Measurements from ENCODE around the gene R3HCC1L.

R3HCC1L gene

DNA sequence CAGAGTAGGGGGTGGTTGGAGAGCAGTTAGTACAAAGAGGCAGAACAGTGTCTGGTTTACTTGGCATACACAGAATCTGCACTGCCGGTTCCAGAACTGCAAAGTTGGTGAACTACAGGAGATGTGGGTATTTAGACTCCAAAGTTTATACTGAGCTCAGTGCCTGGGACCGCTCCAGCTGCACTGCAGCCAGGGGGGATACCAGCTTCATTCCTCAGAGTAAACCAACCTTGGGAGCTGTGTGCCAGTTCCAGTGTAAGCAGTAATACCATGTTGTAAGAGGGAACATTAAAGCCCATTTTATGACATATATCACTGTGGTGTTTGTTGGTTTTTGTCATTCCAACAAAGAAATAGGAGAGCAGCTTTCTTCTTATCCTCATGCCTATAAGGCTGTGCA is 110.1 kb downstream of the R3HCC1L start:
- no peak overlapping the region for H3K27ac Mint-ChIP-seq
- H3K4me1 Mint-ChIP-seq (ENCODE audit: low read depth) = no peaks in the 10 kb centered on the region
- peaks cover 34% of the 10 kb centered on the region for H3K36me3 Mint-ChIP-seq (ENCODE audit: low read depth)

DNA sequence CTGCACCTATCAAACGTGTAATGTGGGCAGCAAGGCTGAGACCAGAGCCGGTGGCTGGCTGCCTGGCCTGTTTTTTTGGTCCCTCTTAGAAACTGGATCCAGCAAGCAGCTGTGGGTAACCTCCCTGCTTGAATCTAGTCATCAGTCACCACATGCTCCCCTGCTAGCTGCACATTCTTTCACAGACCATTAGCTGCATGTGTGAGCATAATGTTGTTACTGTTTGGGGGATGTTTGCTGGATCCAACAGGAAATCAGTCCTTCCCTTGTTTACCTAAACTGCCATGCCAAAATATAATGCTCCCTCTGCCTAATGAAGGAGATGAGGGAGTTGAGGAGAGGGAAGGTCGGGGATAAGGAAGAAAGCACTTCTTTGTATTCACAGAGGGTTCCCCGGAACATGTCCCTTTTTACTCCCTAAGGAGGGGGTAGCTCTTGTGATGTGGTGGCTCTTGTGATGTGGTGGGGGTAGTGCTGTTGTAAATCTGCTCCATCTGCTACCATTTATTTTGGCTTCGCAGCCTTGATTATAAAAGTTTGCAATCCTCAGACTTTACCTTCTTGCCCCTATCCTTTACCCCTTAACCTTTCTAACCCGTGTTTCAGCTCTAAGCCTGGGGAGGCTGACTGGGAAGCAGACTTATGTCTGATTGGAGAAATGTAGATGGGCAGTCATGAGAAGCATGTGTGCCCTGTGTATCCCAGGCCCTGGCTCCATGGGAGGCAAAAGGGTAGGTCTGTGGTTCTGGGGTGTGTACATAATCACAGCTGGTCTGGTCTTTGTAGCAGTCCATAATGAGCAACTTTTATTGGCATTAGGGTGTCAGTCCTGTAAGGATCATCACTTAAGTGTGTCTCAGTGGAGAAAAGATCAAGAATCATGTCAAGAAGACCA is 112.7 kb downstream of the R3HCC1L start:
- no peak overlapping the region for H3K4me3 Mint-ChIP-seq
- H3K27ac Mint-ChIP-seq = no peak overlapping the region
- no peaks in the 10 kb centered on the region for H3K4me1 Mint-ChIP-seq (ENCODE audit: low read depth)
- H3K27me3 Mint-ChIP-seq (ENCODE audit: low read depth) = no peaks in the 10 kb centered on the region
- H3K36me3 Mint-ChIP-seq (ENCODE audit: low read depth) = peaks cover 37% of the 10 kb centered on the region
- H3K9me3 Mint-ChIP-seq = no peaks in the 10 kb centered on the region

More for the DNA sequence above, 110.1 kb downstream of the R3HCC1L start:
- Mint-ChIP-seq H3K27me3 (ENCODE audit: low read depth) (no peaks in the 10 kb centered on the region), H3K9me3 (no peaks in the 10 kb centered on the region), H3K4me3 (no peak overlapping the region)

DNA sequence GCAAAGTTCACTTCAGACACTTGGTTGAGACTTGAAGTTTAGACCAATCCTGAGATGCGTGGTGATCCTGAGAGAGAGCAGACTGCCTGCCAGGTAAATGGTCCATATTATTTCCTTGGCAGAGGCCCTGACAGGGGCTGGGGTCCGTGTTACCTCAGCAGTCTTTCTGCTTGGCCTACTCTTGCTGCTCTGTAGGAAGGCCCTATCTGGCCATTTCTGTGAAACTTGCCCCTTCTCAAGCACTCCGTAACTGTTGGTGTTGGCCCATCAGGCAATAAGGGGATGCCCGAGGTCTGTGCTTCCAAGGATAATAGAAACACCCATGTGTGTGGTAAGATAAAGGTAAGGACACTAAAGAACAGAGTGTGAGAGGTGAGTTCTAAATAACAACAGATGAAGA is 113.6 kb downstream of the R3HCC1L start:
- H3K4me1 Mint-ChIP-seq (ENCODE audit: low read depth) = no peaks in the 10 kb centered on the region

DNA sequence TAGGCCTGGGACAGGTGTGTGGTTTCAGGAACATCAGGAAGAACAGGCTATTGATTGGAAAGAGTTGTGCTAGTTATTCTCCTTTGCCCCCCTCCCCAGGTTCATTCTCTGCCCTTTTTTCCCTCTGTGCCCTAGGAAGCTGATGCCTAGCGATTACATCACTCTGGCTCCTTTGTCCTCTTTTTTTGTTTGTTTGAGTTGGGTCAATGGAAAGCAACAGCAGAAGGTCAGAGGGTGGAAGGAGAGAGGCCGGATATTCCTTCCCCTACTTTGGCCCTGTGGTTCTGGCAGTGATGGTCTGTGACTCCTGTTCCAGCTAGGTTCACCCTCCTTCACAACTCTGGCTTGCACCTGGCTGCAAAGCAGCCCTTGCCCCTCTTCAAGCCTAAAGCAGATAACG is 114.7 kb downstream of the R3HCC1L start:
- no peaks in the 10 kb centered on the region for H3K4me1 Mint-ChIP-seq (ENCODE audit: low read depth)
- H3K36me3 Mint-ChIP-seq (ENCODE audit: low read depth) = peaks cover 26% of the 10 kb centered on the region
- no peak overlapping the region for H3K4me3 Mint-ChIP-seq
- H3K27ac Mint-ChIP-seq = no peak overlapping the region
- no peaks in the 10 kb centered on the region for H3K9me3 Mint-ChIP-seq
- no peaks in the 10 kb centered on the region for H3K27me3 Mint-ChIP-seq (ENCODE audit: low read depth)

More for the DNA sequence above, 113.6 kb downstream of the R3HCC1L start:
- Mint-ChIP-seq H3K27ac (no peak overlapping the region), H3K36me3 (ENCODE audit: low read depth) (peaks cover 31% of the 10 kb centered on the region), H3K9me3 (no peaks in the 10 kb centered on the region), H3K27me3 (ENCODE audit: low read depth) (no peaks in the 10 kb centered on the region), H3K4me3 (no peak overlapping the region)

DNA sequence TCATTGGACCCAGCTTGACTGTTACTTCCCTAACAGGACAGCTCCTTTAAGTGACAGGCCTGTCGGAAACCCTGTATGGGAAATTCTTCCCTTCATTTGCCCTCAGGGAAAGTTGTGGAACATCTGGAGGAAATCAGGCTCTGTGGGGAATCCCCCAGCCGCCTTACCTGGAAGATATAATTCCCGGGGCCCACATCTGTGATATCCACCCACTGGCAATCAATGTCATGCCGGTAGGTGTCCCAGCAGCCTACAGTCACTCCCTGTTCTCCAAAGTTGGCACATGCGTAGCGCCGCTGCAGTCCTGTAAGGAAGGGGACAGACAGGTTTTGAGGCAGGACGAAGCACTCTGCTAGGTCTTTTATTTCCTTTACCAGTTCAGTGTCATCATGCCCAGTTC is 116.9 kb downstream of the R3HCC1L start:
- no peaks in the 10 kb centered on the region for H3K4me1 Mint-ChIP-seq (ENCODE audit: low read depth)
- no peaks in the 10 kb centered on the region for H3K27me3 Mint-ChIP-seq (ENCODE audit: low read depth)
- H3K9me3 Mint-ChIP-seq = no peaks in the 10 kb centered on the region
- H3K4me3 Mint-ChIP-seq = no peak overlapping the region
- H3K36me3 Mint-ChIP-seq (ENCODE audit: low read depth) = peaks cover 23% of the 10 kb centered on the region
- H3K27ac Mint-ChIP-seq = no peak overlapping the region

DNA sequence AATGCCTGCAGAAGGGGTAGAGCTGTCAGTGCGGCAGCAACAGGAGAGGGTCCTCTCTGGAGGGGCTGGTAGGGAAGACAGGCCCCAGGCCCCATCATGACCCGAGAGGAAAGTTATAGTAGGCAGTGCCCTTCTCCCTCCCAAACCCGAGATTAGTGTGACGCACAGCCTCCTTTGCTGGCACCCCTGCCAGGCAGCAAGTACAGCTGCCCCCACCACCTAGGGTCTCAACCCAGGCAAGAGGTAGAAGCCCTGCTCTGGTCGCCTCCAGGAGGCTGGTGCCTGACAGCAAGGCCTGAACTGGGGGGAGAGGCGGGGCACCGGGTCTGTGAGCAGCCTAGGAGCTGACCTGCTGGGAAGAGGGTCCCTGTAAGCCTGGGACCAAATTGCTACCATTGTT is 118.0 kb downstream of the R3HCC1L start:
- Mint-ChIP-seq H3K4me3 (no peak overlapping the region), H3K4me1 (ENCODE audit: low read depth) (no peaks in the 10 kb centered on the region)

DNA sequence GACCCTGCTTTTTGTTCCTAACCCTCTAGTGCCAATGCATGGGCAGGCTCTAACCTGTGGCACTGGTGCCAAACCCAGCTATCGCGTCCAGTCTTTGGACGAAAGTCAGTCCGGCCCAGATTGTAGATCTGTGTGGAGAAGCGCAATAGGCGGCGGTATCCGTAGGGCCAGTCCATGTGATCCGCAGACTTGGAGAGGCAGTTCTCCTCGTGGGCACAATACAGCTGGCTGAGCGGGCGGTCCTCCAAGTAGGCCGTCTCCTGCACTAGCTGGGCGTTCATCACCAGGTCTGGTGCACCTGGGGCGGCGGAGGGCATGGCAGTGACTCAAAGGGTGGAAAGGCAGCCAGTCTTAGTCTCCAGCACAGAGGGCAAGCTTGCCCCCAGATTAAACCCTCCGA is 119.0 kb downstream of the R3HCC1L start:
- Mint-ChIP-seq H3K27ac (no peak overlapping the region), H3K9me3 (no peaks in the 10 kb centered on the region), H3K4me3 (no peak overlapping the region), H3K27me3 (ENCODE audit: low read depth) (no peaks in the 10 kb centered on the region), H3K4me1 (ENCODE audit: low read depth) (no peaks in the 10 kb centered on the region), H3K36me3 (ENCODE audit: low read depth) (peaks cover 14% of the 10 kb centered on the region)

More for the DNA sequence above, 118.0 kb downstream of the R3HCC1L start:
- H3K9me3 Mint-ChIP-seq = no peaks in the 10 kb centered on the region
- H3K36me3 Mint-ChIP-seq (ENCODE audit: low read depth) = peaks cover 17% of the 10 kb centered on the region
- H3K27me3 Mint-ChIP-seq (ENCODE audit: low read depth) = no peaks in the 10 kb centered on the region
- H3K27ac Mint-ChIP-seq = no peak overlapping the region

DNA sequence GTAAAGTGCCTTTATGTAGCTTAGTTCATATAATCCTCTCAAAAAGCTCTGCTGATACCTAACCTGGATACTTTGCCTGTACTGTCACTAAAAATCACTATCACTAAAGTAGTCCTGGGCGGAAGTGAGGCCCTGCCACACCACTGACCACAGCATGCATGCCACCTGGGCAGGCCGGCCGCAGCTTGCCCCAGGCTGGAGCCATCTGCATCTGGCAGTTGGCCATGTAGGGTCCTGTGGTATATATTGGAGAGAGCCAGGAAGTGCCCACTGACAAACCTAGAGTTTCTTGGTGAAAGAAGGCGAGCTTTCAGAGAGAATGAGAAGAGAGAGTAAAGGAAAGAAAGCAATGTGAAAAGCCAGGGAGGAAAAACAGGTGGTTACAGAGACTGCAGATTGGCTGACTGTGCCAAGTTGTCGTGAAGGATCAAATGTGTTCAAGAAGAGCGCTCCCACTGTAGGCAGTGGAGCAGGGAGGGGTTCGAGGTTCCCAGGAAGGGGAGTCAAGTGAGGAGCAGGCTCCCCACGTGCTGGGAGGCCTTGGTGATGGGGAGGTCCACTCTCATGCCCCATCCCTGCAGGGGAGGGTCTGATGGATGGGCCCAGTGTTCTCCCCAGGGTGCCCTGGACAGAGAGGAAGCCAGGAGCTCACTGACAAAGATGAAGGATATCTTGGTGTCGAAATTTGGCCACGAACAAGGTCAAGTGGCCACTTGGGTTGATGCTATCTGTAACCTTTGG is 119.9 kb downstream of the R3HCC1L start:
- Mint-ChIP-seq H3K4me1 (ENCODE audit: low read depth) (no peaks in the 10 kb centered on the region), H3K9me3 (no peaks in the 10 kb centered on the region), H3K36me3 (ENCODE audit: low read depth) (peaks cover 12% of the 10 kb centered on the region), H3K27ac (no peak overlapping the region), H3K27me3 (ENCODE audit: low read depth) (no peaks in the 10 kb centered on the region), H3K4me3 (no peak overlapping the region)

DNA sequence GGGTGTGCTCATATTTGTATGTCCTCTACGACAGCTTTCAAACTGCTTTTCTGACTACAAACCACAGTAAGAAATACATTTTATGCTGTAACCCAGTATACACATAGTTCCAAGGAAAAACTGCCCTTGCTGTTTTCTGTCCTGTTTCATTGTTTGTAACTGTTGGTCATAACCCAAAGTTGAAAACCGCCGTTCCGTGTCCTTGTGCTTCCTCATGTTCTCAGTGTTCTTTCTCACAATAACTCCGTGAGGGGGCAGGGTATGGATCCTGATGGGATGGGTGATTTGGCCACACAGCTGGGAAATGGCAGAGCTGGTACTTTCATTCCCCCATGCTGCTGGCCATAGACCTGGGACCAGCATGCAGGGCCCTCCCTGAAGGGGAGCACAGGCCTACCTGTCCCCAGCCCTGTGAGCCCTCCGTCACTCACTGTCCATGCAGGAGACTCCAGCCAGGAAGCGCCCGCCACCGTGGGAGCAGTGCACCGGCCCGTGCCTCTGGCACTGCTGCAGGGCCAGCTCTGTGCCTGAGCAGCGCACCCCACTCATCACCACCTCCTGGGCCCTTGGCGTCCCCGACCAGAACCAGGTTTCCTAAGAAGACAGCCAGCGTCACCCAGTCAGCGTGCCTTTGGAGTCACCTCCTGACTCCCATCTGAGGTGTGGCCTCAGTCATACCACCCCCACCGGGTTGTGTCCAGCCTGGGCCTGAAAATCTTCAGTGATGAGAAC is 120.9 kb downstream of the R3HCC1L start:
- H3K27me3 Mint-ChIP-seq (ENCODE audit: low read depth) = no peaks in the 10 kb centered on the region
- H3K36me3 Mint-ChIP-seq (ENCODE audit: low read depth) = peaks cover 4% of the 10 kb centered on the region
- H3K4me3 Mint-ChIP-seq = no peak overlapping the region
- H3K27ac Mint-ChIP-seq = no peak overlapping the region
- no peaks in the 10 kb centered on the region for H3K4me1 Mint-ChIP-seq (ENCODE audit: low read depth)
- H3K9me3 Mint-ChIP-seq = no peaks in the 10 kb centered on the region

DNA sequence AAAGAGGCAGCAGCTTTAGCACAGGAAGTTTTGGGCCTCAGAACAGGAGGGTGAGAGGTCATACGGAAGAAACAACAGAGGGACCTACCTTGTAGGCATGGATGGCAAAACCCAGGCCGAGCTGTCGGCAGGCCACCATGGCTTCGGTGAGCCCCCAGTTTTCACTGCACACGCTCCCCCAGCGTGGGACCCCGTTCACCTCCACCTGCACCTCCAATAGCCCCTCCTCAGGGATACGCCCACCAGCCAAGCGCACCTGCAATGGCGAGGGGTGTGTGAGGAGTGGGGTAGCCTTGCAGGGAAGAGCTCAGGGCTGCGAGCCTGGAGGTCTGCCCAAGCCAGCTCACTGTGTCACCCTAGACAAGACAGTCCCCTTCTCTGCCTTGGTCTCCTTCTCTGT is 122.2 kb downstream of the R3HCC1L start:
- no peak overlapping the region for H3K27ac Mint-ChIP-seq
- H3K4me3 Mint-ChIP-seq = no peak overlapping the region
- H3K27me3 Mint-ChIP-seq (ENCODE audit: low read depth) = no peaks in the 10 kb centered on the region
- H3K36me3 Mint-ChIP-seq (ENCODE audit: low read depth) = peaks cover 4% of the 10 kb centered on the region
- H3K9me3 Mint-ChIP-seq = no peaks in the 10 kb centered on the region
- no peaks in the 10 kb centered on the region for H3K4me1 Mint-ChIP-seq (ENCODE audit: low read depth)

DNA sequence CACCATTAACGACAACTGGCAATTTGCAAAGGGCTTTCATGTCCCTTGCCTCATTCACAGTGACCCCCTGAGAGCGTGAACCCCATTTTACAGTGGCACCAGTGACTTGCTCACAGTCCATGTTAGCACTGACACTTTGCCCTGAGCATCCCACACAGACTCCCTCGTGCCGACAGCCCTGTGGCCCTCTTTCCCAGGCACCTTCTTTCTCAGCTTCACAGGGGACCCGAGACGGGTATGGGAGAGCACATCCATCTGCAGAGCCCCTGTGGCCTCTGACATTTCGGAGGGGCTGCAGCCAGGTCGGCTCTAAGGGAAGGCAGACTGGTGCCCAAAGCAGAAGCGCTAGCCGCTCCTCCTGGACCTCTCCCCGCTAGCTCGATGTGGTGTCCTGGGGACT is 122.7 kb downstream of the R3HCC1L start:
- no peak overlapping the region for H3K4me3 Mint-ChIP-seq
- H3K27ac Mint-ChIP-seq = no peak overlapping the region
- no peaks in the 10 kb centered on the region for H3K4me1 Mint-ChIP-seq (ENCODE audit: low read depth)
- peaks cover 4% of the 10 kb centered on the region for H3K36me3 Mint-ChIP-seq (ENCODE audit: low read depth)
- no peaks in the 10 kb centered on the region for H3K9me3 Mint-ChIP-seq
- H3K27me3 Mint-ChIP-seq (ENCODE audit: low read depth) = no peaks in the 10 kb centered on the region

DNA sequence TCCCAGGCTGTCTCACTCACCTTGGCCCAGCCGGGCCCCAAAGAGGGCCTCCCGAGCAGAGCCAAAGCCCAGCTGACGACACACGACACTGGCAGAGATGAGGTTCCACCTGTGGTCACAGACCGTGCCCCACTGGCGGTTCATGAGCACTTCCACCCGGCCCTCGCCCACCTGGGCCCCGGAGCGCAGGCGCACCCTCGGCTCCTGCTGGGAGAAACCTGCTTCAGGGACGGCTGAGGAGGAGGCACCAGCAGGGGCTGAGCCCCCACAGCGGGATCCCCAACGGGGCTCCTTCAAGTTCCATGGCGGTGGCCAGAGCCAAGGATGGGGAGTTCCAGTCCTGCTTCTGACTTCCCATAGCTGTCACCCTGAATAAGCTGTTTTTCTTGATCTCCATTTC is 123.5 kb downstream of the R3HCC1L start:
- Mint-ChIP-seq H3K9me3 (no peaks in the 10 kb centered on the region), H3K4me3 (no peak overlapping the region)

DNA sequence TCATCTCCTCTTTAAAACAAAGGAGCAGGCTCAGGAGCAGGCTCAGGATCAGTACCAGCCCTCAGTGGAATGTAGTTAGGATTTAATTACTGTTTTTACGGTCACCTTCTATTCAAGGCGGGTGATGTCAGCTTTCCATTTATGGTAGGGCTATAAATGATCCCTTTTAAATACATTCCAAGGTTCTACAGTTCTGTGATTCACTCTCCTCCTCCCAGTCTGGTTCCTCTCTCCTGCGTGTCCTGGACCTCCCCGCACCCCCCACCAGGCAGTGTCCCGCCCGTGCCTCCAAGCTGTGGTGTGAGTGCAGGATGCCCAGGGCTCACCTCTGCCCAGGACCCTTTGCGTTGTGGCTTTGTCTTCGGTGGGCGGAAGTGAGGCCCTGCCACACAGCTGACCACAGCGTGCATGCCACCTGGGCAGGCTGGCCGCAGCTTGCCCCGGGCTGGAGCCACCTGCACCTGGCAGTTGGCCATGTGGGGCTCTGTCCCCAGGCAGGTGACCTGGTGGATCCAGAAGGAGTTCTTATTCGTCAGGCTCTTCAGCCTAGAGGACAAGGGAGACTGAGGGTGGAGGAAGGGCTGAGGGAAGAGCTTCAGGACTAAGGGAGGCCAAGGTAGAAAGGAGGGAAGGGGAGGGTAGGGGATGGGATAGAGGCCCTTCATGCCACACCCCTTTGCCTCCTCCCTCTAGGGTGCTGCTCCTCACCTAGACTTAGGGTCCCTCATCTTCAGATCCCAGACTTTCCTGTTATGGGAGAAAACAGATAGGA is 124.4 kb downstream of the R3HCC1L start:
- H3K36me3 Mint-ChIP-seq (ENCODE audit: low read depth) = peaks cover 4% of the 10 kb centered on the region
- no peak overlapping the region for H3K27ac Mint-ChIP-seq
- H3K4me1 Mint-ChIP-seq (ENCODE audit: low read depth) = no peaks in the 10 kb centered on the region

More for the DNA sequence above, 123.5 kb downstream of the R3HCC1L start:
- H3K4me1 Mint-ChIP-seq (ENCODE audit: low read depth) = no peaks in the 10 kb centered on the region
- H3K27ac Mint-ChIP-seq = no peak overlapping the region
- H3K27me3 Mint-ChIP-seq (ENCODE audit: low read depth) = no peaks in the 10 kb centered on the region
- peaks cover 4% of the 10 kb centered on the region for H3K36me3 Mint-ChIP-seq (ENCODE audit: low read depth)

More for the DNA sequence above, 124.4 kb downstream of the R3HCC1L start:
- H3K4me3 Mint-ChIP-seq = no peak overlapping the region
- H3K27me3 Mint-ChIP-seq (ENCODE audit: low read depth) = no peaks in the 10 kb centered on the region
- no peaks in the 10 kb centered on the region for H3K9me3 Mint-ChIP-seq
